Tongue (tissue), 2 donors: ENCODE data around the gene SNX10. TPM values are rescaled to one million over a fixed set of nuclear protein-coding genes. Genes with fewer than 3 reads are reported as not detected.

Experiments
- DNase-seq: peaks from one replicate; pipeline ENCODE4 v3.0.0-alpha.2; 2015
- total RNA-seq: library from RNA; depleted of rRNA; stranded (reverse); fragments of >200 nt; gene quantifications from one replicate; pipeline ENCODE4 v1.2.3, GENCODE V29; 2014

Gene SNX10
- total RNA-seq, 1 donor from 2014 or later, result 3.4 TPM

DNA sequence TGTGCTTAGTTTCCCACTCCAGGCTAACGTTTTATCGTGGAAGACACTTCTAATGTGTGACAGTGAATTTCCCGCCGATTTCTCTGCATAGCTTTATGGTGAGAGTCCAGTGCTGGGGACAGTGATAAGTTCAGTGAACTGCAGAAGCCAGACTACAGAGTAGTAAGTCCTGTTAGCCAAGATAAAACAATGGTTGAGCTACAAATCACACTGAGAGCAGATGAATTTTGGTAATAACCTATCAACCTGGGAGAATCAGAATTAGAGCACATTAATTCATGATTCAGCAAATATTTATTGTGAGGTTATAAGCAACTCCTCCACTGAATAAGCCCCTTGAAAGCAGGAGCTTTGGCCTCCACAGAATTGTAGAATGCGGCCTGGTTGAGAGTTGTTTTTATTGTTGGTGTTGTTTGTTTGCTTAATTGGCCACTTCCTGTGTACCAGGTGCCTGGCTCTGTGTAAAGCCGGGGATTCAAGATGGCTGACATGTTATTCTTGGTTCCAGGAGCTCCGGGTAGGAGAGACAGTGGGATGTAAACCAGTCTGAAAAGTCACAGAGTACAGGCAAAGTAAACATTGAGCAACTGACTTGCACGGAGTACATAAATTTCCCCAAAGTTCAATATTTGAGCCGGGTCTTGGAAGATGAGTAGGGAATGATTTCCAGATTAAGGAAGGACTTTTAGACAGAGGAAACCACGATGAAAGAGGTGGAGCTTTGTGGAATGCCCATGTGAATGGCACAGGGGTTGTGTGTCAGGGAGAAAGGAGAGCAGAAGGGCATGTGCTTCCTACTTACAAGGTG lies 112.7 kb downstream of the SNX10 start:
- no peak for DNase-seq

DNA sequence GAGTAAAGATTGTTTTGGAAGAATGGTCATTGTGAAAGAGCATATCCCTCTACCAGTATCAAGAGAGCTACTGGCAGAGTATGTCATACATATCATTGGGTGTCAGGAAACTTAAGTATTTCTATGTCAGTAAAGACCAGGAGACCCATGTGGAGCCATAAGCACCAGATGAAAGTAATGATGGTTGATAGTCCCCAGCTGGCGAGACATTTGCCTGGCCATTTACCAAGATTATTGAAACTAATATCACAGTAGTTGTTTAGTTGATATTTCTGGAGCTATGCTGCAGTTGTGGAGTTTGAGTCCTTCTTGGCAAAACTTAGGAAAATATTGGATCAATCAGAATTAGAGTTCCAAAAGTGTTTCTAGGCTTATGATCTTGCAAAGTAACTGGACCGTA lies 114.8 kb downstream of the SNX10 start:
- no peak for DNase-seq

DNA sequence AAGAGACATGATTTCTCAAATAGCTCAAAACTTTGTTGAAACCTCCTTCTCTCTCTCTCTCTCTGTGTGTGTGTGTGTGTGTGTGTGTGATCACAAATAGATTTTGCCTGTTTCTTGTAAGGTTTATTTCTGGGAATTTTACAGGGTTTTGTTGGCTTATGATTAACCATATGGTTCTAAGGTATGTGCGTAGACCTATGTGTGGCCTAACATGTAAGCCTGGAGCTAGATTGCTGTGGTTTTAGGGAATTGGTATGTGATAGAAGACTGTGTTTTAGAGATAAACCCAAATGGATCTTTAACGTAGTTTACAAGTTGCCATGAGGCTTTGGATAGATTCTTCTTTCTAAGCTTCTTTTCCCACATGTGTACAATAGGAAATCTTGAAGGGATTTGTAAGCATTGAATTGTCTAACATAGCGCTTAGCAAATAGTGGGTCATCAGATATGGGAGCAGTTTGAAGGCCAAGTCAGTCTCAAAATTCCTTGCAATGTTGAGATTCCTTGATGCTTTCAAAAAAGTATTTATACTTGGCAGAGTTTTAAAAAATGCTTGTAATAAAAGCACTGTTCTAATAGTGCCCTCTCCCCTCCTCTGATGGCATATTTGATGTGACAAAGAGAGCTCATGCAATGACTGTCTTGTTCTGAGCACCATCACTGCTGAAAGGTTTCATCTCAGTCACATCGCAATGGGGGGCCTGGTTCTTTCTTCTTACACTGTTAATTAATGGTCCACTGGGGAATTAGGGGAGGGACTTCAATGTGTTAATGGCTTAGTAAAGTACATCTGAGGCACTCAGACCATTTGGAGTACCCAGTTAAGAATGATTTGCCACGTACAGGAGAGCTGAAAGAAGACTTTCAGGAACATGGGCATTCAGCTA lies 118.2 kb downstream of the SNX10 start:
- DNase-seq, result no peak

DNA sequence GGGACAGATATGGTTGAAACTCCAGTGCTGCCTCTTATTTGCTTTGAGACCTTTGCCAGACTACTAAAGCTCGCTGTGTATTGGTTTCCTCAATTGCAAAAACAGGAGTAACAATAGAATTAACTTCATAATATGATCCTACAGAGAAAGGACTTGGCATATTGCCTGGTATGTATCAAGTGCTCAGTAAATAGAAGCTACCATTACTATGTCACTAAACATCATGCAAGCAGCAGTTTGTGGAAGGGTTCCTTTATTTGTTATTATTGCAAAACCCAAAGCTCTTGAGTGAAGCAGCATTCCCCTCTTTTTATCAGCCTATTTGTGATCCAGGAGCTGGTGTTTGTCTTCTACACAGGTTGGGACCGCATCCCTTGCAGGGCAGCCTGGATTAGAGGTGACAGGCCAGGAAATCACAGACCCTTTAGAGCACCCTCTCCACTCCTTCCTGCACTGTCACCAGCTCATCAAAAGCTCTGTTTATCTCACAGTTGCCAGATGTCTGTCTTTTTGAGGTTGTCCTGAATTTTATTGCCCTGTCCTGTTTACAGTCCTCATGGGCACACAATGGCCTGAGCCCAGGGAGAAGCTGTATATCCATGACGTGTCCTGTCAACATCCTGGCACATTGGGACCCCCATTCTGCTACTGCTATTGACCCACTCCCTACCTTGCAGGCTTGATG lies 121.5 kb downstream of the SNX10 start:
- DNase-seq, result peak; percentile 22

DNA sequence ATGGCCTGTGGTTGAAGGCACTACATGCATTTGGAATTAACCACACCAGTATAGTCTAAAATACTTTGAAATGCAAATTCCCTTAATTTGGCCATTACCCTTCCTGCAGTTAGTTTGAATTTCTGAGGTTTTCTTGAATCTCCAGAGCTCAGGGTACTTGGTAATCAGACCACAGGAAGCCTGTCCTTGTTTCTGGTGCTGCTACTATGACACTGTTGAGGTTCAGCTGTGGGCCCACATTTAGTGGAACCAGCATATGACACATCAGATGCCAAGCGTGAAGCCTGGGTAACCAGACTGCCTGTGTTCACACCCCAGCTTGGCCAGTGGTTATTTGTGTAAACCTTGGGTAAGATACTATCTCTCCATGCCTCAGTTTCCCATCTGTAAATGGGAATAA lies 124.3 kb downstream of the SNX10 start:
- DNase-seq, result no peak

DNA sequence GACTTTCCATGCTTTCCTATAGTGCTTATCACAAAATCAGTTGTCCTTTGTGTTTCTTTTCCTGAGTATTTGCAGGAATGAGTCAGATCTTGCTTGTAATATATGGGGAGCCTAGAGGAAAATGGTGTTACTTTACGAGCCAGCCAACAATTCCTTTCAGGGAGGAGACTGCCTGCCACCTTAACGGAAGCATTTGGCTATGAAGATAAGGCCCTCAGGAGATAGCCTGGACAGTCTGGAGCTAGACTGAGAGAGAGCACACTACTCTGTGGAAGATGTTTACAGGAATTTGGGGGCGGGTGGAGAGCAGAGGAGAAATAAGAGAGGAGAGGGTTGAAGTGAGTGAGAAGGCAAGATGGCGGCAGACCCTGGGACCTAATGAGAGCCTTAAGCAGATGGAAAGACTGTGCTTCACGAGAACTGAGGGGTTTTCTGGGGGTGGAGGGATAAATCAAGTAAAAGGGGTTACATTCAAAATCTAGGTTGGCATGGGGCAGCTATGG lies 126.3 kb downstream of the SNX10 start:
- DNase-seq, result no peak

DNA sequence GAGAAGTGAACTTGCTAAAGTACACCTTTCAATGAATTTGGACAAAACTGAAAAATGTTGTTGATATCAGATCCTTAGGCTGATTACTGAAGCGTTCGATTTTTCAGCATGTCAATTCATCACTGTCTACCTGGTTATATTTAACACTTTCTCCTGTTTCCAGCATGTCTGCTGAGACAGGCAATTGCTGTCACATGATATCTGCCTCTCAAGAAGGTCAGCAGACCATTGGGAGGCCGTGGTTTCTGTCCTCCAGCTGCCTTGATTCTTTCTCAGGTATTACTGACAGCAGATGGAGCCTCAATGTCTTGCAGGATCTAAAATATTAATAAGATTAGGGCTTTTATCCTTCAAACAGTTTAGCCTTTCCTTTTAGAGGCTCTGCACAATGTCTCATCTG lies 127.5 kb downstream of the SNX10 start:
- no peak for DNase-seq

DNA sequence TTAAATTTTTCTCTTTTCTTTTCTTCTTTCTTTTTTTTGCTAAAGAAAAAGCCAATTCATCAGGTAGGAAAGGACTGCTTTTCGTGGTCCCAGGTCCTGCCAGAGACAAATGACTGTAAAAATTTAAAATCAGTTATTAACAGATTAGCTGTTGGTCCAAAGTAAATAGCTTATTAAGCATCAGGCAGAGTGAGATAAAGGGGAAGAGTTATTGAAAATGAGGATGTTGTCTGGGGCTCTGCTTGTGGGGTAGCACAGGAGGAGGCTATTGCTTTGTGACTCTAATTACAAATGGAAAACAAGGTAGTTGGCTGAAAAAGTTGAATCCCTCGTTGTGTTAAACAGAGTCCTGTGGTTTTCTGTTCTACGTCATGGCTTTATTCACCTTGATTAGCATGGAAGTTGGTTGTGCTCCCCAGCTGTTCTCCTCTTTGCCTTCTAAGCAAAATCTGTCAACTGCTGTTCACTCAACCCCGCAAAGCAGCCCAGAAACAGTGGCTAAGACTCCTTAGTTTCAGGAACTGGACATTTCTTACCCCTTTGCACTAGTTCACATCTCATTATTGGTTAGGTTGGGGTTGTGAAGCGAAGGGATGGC lies 128.9 kb downstream of the SNX10 start:
- DNase-seq, result no peak

DNA sequence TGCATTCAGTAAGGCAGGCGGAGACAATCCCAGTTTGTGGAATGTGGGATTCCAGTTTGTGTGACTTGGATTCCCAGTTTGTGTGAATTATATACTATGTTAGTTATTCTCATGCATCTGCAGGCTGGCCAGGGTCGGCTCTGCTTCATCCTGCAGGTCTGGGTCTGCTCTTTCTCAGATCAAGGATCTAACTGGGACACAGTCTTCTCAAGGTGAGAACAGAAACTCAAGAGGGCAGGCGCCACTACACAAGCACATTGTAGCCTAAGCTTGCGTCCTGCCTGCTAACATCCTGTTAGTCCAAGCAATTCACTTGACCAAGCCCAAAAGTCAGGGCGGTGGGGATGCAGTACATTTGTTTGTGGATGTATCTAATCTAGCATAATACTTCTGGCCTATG lies 131.1 kb downstream of the SNX10 start:
- DNase-seq, result no peak

DNA sequence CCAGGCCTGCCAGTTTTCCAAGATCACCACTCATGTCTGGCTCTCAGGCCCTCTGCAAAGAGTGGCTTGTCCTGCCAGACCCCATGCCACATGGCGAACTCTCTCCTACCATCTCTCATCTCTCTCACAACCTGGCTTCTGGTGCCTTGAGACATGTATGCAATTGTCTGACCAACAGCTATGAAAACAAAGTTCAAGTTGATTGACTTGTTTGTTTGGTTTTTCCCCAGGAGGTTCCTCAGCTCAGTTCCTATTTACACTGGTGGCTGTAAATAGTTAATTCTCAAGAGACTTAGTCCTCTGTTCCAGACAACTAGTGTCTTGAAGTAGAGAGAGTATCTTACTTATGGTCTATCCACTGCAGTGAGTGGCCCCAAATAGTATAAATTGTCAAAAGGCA lies 131.8 kb downstream of the SNX10 start:
- no peak for DNase-seq

Other genes with a start within 250 kb of the SNX10 start
- gene NFE2L3, start 139.7 kb upstream of the SNX10 start, total RNA-seq, result 1.1 TPM
- 257 TPM for gene HNRNPA2B1, start 91.1 kb upstream of the SNX10 start, total RNA-seq
- gene CBX3, start 90.1 kb upstream of the SNX10 start, total RNA-seq, result 114 TPM